OCI-LY7 (cell line): ENCODE measurements around the gene KLHL22. TPM values are rescaled to one million over a fixed set of nuclear protein-coding genes. Genes with fewer than 3 reads are reported as not detected.

Experiments
- BruUV-seq: library from RNA; stranded (reverse); fragments of 400-500 nt; replicated peaks from 2 replicates; lab custom pipeline; 2021; lab: Mats Ljungman, UMichigan
- CTCF ChIA-PET: fragments of 300-600 bp; sonication (Branson Sonifier 250); formaldehyde crosslinking; loops from one replicate; lab custom pipeline; 2022; ENCODE audit warnings: antibody characterized with exemption; ENCODE audit not compliant: unreplicated experiment; lab: Charles Lee
- POLR2A ChIA-PET: fragments of 300-600 bp; sonication (Branson Sonifier 250); formaldehyde crosslinking; loops from one replicate; lab custom pipeline; 2022; ENCODE audit warnings: antibody characterized with exemption; lab: Charles Lee
- DNase-seq: peaks from one replicate; pipeline ENCODE4 v3.0.0-alpha.2; 2015; ENCODE audit warnings: low spot score
- H2AFZ ChIP-seq: fragments of 200-600 bp; sonication (generic), shearing (Covaris generic); 2 replicates; pipeline ENCODE4 v1.6.1; 2014; ENCODE audit warnings: mild to moderate bottlenecking, antibody characterized with exemption, low read length, moderate library complexity
- H3K27ac ChIP-seq: fragments of 200-600 bp; sonication (generic); 2 replicates; pipeline ENCODE4 v1.5.1; 2014; ENCODE audit warnings: mixed run types, low read depth, mild to moderate bottlenecking, moderate library complexity, low read length, inconsistent platforms; ENCODE audit not compliant: poor library complexity, severe bottlenecking
- H3K36me3 ChIP-seq: fragments of 200-600 bp; sonication (generic); 2 replicates; pipeline ENCODE4 v1.6.1; 2014; ENCODE audit warnings: mild to moderate bottlenecking, antibody characterized with exemption, low read length, moderate library complexity, mixed read lengths; ENCODE audit not compliant: insufficient read depth
- H3K4me1 ChIP-seq: fragments of 200-600 bp; sonication (generic); 2 replicates; pipeline ENCODE4 v1.5.1; 2014; ENCODE audit warnings: mild to moderate bottlenecking, low read length; ENCODE audit not compliant: insufficient read depth, poor library complexity, severe bottlenecking
- H3K4me2 ChIP-seq: fragments of 200-600 bp; sonication (generic); 2 replicates; pipeline ENCODE4 v1.6.1; 2014; ENCODE audit warnings: mild to moderate bottlenecking, low read length
- H3K4me3 ChIP-seq: fragments of 200-600 bp; sonication (generic); 2 replicates; pipeline ENCODE4 v1.5.1; 2014; ENCODE audit warnings: mild to moderate bottlenecking, low read depth, low read length; ENCODE audit not compliant: poor library complexity, severe bottlenecking
- H3K79me2 ChIP-seq: fragments of 200-600 bp; sonication (generic); 2 replicates; pipeline ENCODE4 v1.6.1; 2016; ENCODE audit warnings: low read depth, mild to moderate bottlenecking, low read length, moderate library complexity, mixed read lengths; ENCODE audit not compliant: insufficient read depth
- H3K9me2 ChIP-seq: fragments of 200-600 bp; sonication (generic); 2 replicates; pipeline ENCODE4 v1.6.1; 2016; ENCODE audit warnings: mild to moderate bottlenecking, low read length, mixed read lengths; ENCODE audit not compliant: insufficient read depth
- H3K9me3 ChIP-seq: fragments of 200-600 bp; sonication (generic); 2 replicates; pipeline ENCODE4 v1.6.1; 2014; ENCODE audit warnings: mild to moderate bottlenecking, mixed run types, low read length, mixed read lengths
- H4K20me1 ChIP-seq: fragments of 200-600 bp; sonication (generic); 2 replicates; pipeline ENCODE4 v1.6.1; 2014; ENCODE audit warnings: mild to moderate bottlenecking, antibody characterized with exemption, low read length, moderate library complexity, mixed read lengths; ENCODE audit not compliant: insufficient read depth
- CTCF ChIP-seq: fragments of 200-600 bp; sonication (generic); conservative IDR thresholded peaks from 2 replicates; pipeline ENCODE4 v1.5.1; 2014; ENCODE audit warnings: mild to moderate bottlenecking, antibody characterized with exemption, low read length, moderate library complexity, mixed read lengths
- EZH2phosphoT487 ChIP-seq: fragments of 200-600 bp; sonication (generic); IDR thresholded peaks from 2 replicates; pipeline ENCODE4 v1.6.1; 2018; ENCODE audit warnings: low read depth, borderline replicate concordance, mild to moderate bottlenecking, mixed run types, antibody characterized with exemption, low read length, moderate library complexity, mixed read lengths
- intact Hi-C: fragments of 100-400 bp; cut with micrococcal nuclease; formaldehyde crosslinking; loops from one replicate; pipeline ENCODE4 v1.10.0; 2022; ENCODE audit not compliant: unreplicated experiment
- total RNA-seq, 2 experiments: library from RNA; depleted of rRNA in 1 of 2; stranded (reverse); fragments of >200 nt in 1 of 2; shearing (Covaris generic) in 1 of 2; gene quantifications; 2 replicates each; pipeline ENCODE4 v1.2.3, GENCODE V29; 2014 to 2022

The KLHL22 gene
- total RNA-seq, 2 experiments from 2014 or later, result 14.8 to 38.1 TPM

- BruUV-seq, result no TSS peak
- DNase-seq, result no peak
- intact Hi-C loops, result loop anchor here (5.0 kb wide), 1 partner anchor 37 kb away; no protein-coding TSS in a partner anchor
- Histone ChIP-seq H3K79me2 (peaks cover 65% of the 10 kb centered on the region), H3K9me2 (no peaks in the 10 kb centered on the region), H3K9me3 (no peaks in the 10 kb centered on the region), H3K36me3 (peaks cover 60% of the 10 kb centered on the region), H3K4me1 (peaks cover 18% of the 10 kb centered on the region), H3K4me3 (no peak overlapping the region), H2AFZ (no peak overlapping the region), H4K20me1 (peaks cover 20% of the 10 kb centered on the region), H3K4me2 (no peak overlapping the region), H3K27ac (no peak overlapping the region)
- no peak for TF ChIP-seq EZH2phosphoT487
- no peak for TF ChIP-seq CTCF
- ChIA-PET POLR2A (interaction anchor here (0.9 kb wide), 1 partner anchor 16 kb away, joined by 3 read pairs; no protein-coding TSS in a partner anchor), CTCF (no interaction called here)
Observed at GRCh38 chr22:20514658-20515406, 19.2 kb upstream of the KLHL22 start.

GRCh38 chr22:20511578-20512229, 16.1 kb upstream of the KLHL22 start:
- Histone ChIP-seq H2AFZ (no peak overlapping the region), H3K36me3 (peaks cover 43% of the 10 kb centered on the region), H3K27ac (no peak overlapping the region), H3K79me2 (peaks cover 80% of the 10 kb centered on the region), H3K9me2 (no peaks in the 10 kb centered on the region), H3K4me2 (no peak overlapping the region), H3K9me3 (no peaks in the 10 kb centered on the region), H3K4me1 (peaks cover 36% of the 10 kb centered on the region), H3K4me3 (no peak overlapping the region), H4K20me1 (peaks cover 30% of the 10 kb centered on the region)
- CTCF ChIA-PET, result interaction anchor here (0.6 kb wide), 1 partner anchor 130 kb away, joined by 4 read pairs; no protein-coding TSS in a partner anchor
- POLR2A ChIA-PET, result interaction anchor here (0.7 to 1.6 kb wide), 3 partner anchors 15 to 620 kb away, joined by 3 to 5 read pairs (median 4); no protein-coding TSS in a partner anchor
- no TSS peak for BruUV-seq
- TF ChIP-seq EZH2phosphoT487, result no peak
- TF ChIP-seq CTCF, result no peak
- no peak for DNase-seq
- intact Hi-C loops, result no loop called here
